Smooth muscle cell (in vitro differentiated cells): ENCODE measurements around the gene KMT5C. TPM values are rescaled to one million over a fixed set of nuclear protein-coding genes. Genes with fewer than 3 reads are reported as not detected.

Experiments used
- DNase-seq: peaks from one replicate; lab custom pipeline; 2025; ENCODE audit not compliant: unreplicated experiment; lab: John Stamatoyannopoulos, UW
- H2AFZ ChIP-seq: fragments of 200-600 bp; sonication (generic); 2 replicates; pipeline ENCODE4 v1.6.0; 2016; ENCODE audit warnings: antibody characterized with exemption, low read depth, mild to moderate bottlenecking
- H3F3A ChIP-seq: fragments of 200-600 bp; sonication (generic); 2 replicates; pipeline ENCODE4 v1.6.0; 2017; ENCODE audit warnings: antibody characterized with exemption, low read depth
- H3K27ac ChIP-seq: fragments of 200-600 bp; sonication (generic); 2 replicates; pipeline ENCODE4 v1.5.1; 2016; ENCODE audit warnings: low read depth, mild to moderate bottlenecking
- H3K27me3 ChIP-seq: fragments of 200-600 bp; sonication (generic); 2 replicates; pipeline ENCODE4 v1.6.1; 2016; ENCODE audit warnings: low read depth, mild to moderate bottlenecking
- H3K36me3 ChIP-seq: fragments of 200-600 bp; sonication (generic); 2 replicates; pipeline ENCODE4 v1.5.1; 2016; ENCODE audit warnings: low read depth
- H3K4me1 ChIP-seq: fragments of 200-600 bp; sonication (generic); 2 replicates; pipeline ENCODE4 v1.5.1; 2016; ENCODE audit warnings: low read depth
- H3K4me2 ChIP-seq: fragments of 200-600 bp; sonication (generic); 2 replicates; pipeline ENCODE4 v1.6.0; 2016; ENCODE audit warnings: mild to moderate bottlenecking
- H3K4me3 ChIP-seq: fragments of 200-600 bp; sonication (generic); 2 replicates; pipeline ENCODE4 v1.5.1; 2016; ENCODE audit warnings: mild to moderate bottlenecking
- H3K79me2 ChIP-seq: fragments of 200-600 bp; sonication (generic); 2 replicates; pipeline ENCODE4 v1.6.0; 2016; ENCODE audit warnings: low read depth, mild to moderate bottlenecking
- H3K9ac ChIP-seq: fragments of 200-600 bp; sonication (generic); 2 replicates; pipeline ENCODE4 v1.6.0; 2016; ENCODE audit warnings: low read depth
- H3K9me3 ChIP-seq: fragments of 200-600 bp; sonication (generic); replicated peaks from 2 replicates; pipeline ENCODE4 v1.5.1; 2016; ENCODE audit warnings: low read depth
- H4K20me1 ChIP-seq: fragments of 200-600 bp; sonication (generic); 2 replicates; pipeline ENCODE4 v1.6.0; 2016; ENCODE audit warnings: low read depth
- WGBS: methylation state at CpG from one replicate; pipeline ENCODE4 v1.1.7; 2016; ENCODE audit warnings: low lambda C conversion rate; 5-methylcytosine and 5-hydroxymethylcytosine counted together
- polyA plus RNA-seq: library from polyadenylated mRNA; unstranded; fragments of >200 nt; fragmentation: Nextera tagmentation; extraction: Ambion mirVana; gene quantifications from 2 replicates; pipeline ENCODE4 v1.2.1, GENCODE V29; 2016
- total RNA-seq: library from RNA; depleted of rRNA; stranded (reverse); fragments of >200 nt; gene quantifications from 2 replicates; pipeline ENCODE4 v1.2.3, GENCODE V29; 2014
- TF ChIP-seq, protein P1 (sequence below): fragments of 200-600 bp; sonication (generic); IDR thresholded peaks from 2 replicates; pipeline ENCODE4 v1.5.1; 2017; ENCODE audit warnings: borderline replicate concordance, mild to moderate bottlenecking, antibody characterized with exemption; ENCODE audit not compliant: insufficient read depth, poor library complexity, severe bottlenecking

Gene KMT5C
- total and polyA plus RNA-seq, 2 experiments from 2014 or later = 23.2 to 26.1 TPM

DNA sequence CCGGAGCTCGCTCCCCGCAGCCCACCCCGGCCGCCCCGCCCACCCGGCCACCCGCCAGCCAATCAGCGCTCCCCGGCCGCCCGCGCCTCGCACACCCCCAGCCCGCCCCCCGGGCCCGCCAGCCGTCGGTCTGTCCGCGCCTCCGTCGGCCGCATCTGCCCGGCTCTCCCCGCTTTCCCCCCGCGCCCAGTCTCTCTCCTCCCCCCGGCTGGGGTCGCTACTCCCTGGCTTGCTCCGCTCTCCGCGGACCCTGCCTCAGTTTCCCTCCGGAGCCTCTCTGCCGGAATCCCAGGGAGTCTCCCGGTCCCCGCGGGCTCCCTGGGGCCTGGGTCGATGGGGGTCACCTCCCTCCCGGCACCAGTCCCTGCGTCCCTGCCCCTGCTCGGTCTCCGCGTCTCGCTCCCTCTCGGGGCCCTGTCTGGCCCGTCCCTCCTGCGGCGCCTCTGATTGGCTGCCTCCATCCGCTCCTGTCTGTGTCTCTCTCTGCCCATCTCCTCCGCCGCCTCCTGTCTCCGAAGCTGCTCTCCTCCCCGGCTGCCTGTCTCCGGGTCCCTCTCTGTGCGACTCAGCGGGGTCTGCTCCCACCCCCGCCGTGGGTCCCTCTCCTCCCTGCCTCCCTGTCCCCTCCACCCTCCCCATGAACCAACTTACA, 30.1 kb downstream of the KMT5C start:
- Histone ChIP-seq H3F3A (peaks cover 31% of the 10 kb centered on the region), H3K27ac (peak overlapping the region; percentile 97), H2AFZ (no peak overlapping the region), H3K36me3 (no peaks in the 10 kb centered on the region), H3K4me3 (peak overlapping the region; percentile 88), H3K9ac (peak overlapping the region; percentile 96), H3K9me3 (no peaks in the 10 kb centered on the region), H3K4me1 (peaks cover 22% of the 10 kb centered on the region), H3K27me3 (no peaks in the 10 kb centered on the region), H4K20me1 (peaks cover 29% of the 10 kb centered on the region), H3K79me2 (peaks cover 4% of the 10 kb centered on the region), H3K4me2 (peak overlapping the region; percentile 99)
- TF ChIP-seq, protein P1, sequence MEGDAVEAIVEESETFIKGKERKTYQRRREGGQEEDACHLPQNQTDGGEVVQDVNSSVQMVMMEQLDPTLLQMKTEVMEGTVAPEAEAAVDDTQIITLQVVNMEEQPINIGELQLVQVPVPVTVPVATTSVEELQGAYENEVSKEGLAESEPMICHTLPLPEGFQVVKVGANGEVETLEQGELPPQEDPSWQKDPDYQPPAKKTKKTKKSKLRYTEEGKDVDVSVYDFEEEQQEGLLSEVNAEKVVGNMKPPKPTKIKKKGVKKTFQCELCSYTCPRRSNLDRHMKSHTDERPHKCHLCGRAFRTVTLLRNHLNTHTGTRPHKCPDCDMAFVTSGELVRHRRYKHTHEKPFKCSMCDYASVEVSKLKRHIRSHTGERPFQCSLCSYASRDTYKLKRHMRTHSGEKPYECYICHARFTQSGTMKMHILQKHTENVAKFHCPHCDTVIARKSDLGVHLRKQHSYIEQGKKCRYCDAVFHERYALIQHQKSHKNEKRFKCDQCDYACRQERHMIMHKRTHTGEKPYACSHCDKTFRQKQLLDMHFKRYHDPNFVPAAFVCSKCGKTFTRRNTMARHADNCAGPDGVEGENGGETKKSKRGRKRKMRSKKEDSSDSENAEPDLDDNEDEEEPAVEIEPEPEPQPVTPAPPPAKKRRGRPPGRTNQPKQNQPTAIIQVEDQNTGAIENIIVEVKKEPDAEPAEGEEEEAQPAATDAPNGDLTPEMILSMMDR = no peak
- DNase-seq = no peak
- 2% methylated on average over 23 of the region's 59 CpGs for WGBS

DNA sequence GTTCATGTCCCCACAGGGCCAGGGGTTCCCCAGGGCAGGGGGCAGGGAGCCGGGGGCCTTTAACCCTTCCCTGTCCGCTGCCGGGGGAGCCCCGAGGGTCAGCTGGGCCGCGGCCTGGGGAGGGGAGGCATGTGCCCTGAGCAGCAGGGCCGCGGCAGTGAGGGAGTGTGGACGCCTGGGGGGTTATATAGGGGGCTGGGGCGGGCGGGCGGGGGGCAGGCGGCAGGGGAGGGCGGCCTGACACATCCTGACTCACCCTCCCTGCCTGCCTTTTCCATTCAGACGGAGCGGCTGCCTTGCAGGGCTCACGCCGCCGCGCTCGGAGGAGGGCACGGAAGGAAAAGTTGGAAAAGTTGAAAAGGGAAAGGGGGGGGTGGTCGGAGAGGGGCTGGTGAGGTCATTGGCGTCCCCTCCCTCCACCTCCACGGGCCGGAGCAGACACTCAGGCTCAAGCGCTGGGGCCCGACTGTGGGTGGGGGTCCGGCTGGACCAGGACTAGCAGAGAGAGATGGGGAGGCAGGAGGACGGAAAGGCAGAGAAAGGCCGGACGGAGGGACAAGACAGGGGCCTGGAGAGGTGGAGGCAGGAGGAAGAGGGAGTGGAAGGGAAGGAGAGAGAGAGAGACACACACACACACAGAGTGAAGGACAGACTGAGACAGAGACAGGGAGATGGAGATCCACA, 30.8 kb downstream of the KMT5C start, which contains the start of gene IL11:
TSS of gene IL11 (minus strand) at position 159 of the 684 bp plus-strand sequence. CDS start at position 6, 153 bp downstream.
- Histone ChIP-seq H3K4me2 (peak within 1 kb of the TSS; percentile 99), H3K4me3 (peak within 1 kb of the TSS; percentile 88), H3K4me1 (peaks cover 22% of the 10 kb centered on the region), H2AFZ (no peak within 1 kb of the TSS), H3K27ac (peak within 1 kb of the TSS; percentile 97), H3K79me2 (peaks cover 4% of the 10 kb centered on the region), H3K27me3 (no peaks in the 10 kb centered on the region), H3K9ac (peak within 1 kb of the TSS; percentile 96), H4K20me1 (peaks cover 24% of the 10 kb centered on the region), H3F3A (peaks cover 27% of the 10 kb centered on the region), H3K36me3 (no peaks in the 10 kb centered on the region), H3K9me3 (no peaks in the 10 kb centered on the region)
- DNase-seq = peak; percentile 87
- WGBS = 2% methylated on average over 15 of the region's 32 CpGs
- TF ChIP-seq, protein P1 = no peak

DNA sequence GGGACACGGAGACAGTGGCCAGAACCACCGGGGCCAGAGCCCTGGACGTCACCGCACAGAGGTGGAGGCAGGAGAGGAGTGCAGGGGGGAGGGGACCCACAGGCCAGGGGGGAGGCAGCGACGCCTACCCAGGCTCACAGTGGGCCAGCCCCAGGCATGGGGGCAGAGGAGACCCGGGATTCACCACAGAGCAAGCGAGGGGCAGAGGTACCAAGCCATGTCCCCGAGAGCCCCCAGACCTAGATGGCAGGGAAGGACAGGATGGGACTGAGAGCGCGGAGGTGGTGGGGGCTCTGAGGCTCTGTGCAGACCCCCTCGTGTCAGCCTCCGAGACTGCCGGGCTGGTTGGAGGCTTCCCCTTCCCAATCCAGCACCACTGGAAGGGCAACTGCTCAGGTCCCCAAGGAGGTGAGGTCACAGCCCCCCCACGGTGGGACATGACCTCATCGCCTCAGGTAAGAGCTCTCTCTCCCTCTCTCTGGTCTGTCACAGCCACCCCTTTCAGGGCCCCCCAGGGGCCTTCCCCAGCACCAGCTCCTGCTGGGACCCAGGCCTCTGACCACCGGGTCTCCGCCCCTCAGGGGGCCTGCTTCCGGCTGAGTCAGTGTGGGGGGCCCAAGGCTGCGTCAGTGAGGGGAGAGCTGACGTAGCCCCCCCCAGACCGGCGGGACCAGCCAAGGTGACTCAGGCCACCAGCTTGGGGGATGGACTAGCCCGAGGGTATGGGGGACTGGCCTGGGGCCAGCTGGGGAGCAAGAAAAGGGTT, 32.8 kb downstream of the KMT5C start:
- TF ChIP-seq, protein P1 = no peak
- 38% methylated on average over 23 of the region's 24 CpGs for WGBS
- no peaks in the 10 kb centered on the region for H3K36me3 ChIP-seq
- peak overlapping the region; percentile 76 for H3K4me2 ChIP-seq
- H3K4me1 ChIP-seq = peaks cover 36% of the 10 kb centered on the region
- H3K9me3 ChIP-seq = no peaks in the 10 kb centered on the region
- no peak overlapping the region for H2AFZ ChIP-seq
- H3K9ac ChIP-seq = peak overlapping the region; percentile 83
- no peaks in the 10 kb centered on the region for H3K27me3 ChIP-seq
- H3K79me2 ChIP-seq = peaks cover 4% of the 10 kb centered on the region
- DNase-seq = peak; percentile 62
- peaks cover 17% of the 10 kb centered on the region for H3F3A ChIP-seq
- peaks cover 10% of the 10 kb centered on the region for H4K20me1 ChIP-seq
- H3K4me3 ChIP-seq = no peak overlapping the region
- H3K27ac ChIP-seq = peak overlapping the region; percentile 97
